Sigmoid colon (tissue), 4 donors: ENCODE measurements around the gene SDHD.

Experiments used
- EP300 ChIP-seq, 4 donors: sonication (generic); formaldehyde crosslinking; IDR thresholded peaks; one replicate each; pipeline ENCODE4 v1.6.1; 2017; ENCODE audit warnings: antibody characterized with exemption in 4 of 4
- POLR2A ChIP-seq, 2 donors: fragments of 450-650 bp; IDR thresholded peaks; one replicate each; pipeline ENCODE4 v1.6.1; 2016; ENCODE audit warnings: antibody characterized with exemption in 2 of 2, mild to moderate bottlenecking in 2 of 2, moderate library complexity in 2 of 2
- POLR2AphosphoS5 ChIP-seq, 4 donors: sonication (generic); formaldehyde crosslinking; IDR thresholded peaks; one replicate each; pipeline ENCODE4 v1.6.1; 2017; ENCODE audit warnings: antibody characterized with exemption in 4 of 4
- TF ChIP-seq, protein P1 (sequence below), 4 experiments: fragments of 450-650 bp in 3 of 4; fragments of 200-600 bp in 1 of 4; IDR thresholded peaks; one replicate each; pipeline ENCODE4 v1.5.1; 2016 to 2019; ENCODE audit warnings: antibody characterized with exemption in 4 of 4, mild to moderate bottlenecking in 3 of 4, moderate library complexity in 2 of 4

GRCh38 chr11:112097734-112098528 is 11.3 kb downstream of the SDHD start:
- no peak for TF ChIP-seq POLR2A (IDR thresholded peaks at IDR 0.05)
- TF ChIP-seq, protein P1, sequence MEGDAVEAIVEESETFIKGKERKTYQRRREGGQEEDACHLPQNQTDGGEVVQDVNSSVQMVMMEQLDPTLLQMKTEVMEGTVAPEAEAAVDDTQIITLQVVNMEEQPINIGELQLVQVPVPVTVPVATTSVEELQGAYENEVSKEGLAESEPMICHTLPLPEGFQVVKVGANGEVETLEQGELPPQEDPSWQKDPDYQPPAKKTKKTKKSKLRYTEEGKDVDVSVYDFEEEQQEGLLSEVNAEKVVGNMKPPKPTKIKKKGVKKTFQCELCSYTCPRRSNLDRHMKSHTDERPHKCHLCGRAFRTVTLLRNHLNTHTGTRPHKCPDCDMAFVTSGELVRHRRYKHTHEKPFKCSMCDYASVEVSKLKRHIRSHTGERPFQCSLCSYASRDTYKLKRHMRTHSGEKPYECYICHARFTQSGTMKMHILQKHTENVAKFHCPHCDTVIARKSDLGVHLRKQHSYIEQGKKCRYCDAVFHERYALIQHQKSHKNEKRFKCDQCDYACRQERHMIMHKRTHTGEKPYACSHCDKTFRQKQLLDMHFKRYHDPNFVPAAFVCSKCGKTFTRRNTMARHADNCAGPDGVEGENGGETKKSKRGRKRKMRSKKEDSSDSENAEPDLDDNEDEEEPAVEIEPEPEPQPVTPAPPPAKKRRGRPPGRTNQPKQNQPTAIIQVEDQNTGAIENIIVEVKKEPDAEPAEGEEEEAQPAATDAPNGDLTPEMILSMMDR (IDR thresholded peaks at IDR 0.05): no peak
- TF ChIP-seq POLR2AphosphoS5 (IDR thresholded peaks at IDR 0.05): no peak
- no peak for TF ChIP-seq EP300 (IDR thresholded peaks at IDR 0.05)
